ENCODE data around the gene TRPM5. TPM values are rescaled to one million over a fixed set of nuclear protein-coding genes. Genes with fewer than 3 reads are reported as not detected.

The TRPM5 gene
- total and polyA plus RNA-seq, 3 donors from 2014 or later = 0.46 to 1.1 (median 0.94) TPM

- intact Hi-C loops (cut with DNase I; ENCODE audit: low total_unique reads) = no loop called here
- no peaks in the 10 kb centered on the region for H3K36me3 ChIP-seq (ENCODE audit: low read depth, missing control alignments)
- 37 to 49% methylated on average over 6 to 7 of the region's 7 CpGs for WGBS, 2 donors
- peak overlapping the region; percentile 85 to 95 for H3K27ac ChIP-seq
- no peaks in the 10 kb centered on the region for H3K27me3 ChIP-seq
- no peak overlapping the region for H3K4me3 ChIP-seq
- H3K9me3 ChIP-seq = no peaks in the 10 kb centered on the region
- DNase-seq = no peak
- H3K4me1 ChIP-seq = peaks cover 18% of the 10 kb centered on the region
- TF ChIP-seq POLR2A (IDR thresholded peaks at IDR 0.05) = no peak
- TF ChIP-seq, protein P1, sequence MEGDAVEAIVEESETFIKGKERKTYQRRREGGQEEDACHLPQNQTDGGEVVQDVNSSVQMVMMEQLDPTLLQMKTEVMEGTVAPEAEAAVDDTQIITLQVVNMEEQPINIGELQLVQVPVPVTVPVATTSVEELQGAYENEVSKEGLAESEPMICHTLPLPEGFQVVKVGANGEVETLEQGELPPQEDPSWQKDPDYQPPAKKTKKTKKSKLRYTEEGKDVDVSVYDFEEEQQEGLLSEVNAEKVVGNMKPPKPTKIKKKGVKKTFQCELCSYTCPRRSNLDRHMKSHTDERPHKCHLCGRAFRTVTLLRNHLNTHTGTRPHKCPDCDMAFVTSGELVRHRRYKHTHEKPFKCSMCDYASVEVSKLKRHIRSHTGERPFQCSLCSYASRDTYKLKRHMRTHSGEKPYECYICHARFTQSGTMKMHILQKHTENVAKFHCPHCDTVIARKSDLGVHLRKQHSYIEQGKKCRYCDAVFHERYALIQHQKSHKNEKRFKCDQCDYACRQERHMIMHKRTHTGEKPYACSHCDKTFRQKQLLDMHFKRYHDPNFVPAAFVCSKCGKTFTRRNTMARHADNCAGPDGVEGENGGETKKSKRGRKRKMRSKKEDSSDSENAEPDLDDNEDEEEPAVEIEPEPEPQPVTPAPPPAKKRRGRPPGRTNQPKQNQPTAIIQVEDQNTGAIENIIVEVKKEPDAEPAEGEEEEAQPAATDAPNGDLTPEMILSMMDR (IDR thresholded peaks at IDR 0.05) = no peak
Observed at GRCh38 chr11:2398664-2399355, 45.5 kb downstream of the TRPM5 start.

DNA sequence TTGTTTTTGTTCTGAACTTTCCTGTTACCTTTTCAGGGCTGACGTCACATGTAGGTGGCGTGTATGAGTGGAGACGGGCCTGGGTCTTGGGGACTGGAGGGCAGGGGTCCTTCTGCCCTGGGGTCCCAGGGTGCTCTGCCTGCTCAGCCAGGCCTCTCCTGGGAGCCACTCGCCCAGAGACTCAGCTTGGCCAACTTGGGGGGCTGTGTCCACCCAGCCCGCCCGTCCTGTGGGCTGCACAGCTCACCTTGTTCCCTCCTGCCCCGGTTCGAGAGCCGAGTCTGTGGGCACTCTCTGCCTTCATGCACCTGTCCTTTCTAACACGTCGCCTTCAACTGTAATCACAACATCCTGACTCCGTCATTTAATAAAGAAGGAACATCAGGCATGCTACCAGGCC lies 47.3 kb downstream of the TRPM5 start:
- no peak overlapping the region for H3K4me3 ChIP-seq
- no peaks in the 10 kb centered on the region for H3K9me3 ChIP-seq
- TF ChIP-seq POLR2A (IDR thresholded peaks at IDR 0.05) = no peak
- TF ChIP-seq, protein P1 (IDR thresholded peaks at IDR 0.05) = no peak
- intact Hi-C loops (cut with DNase I; ENCODE audit: low total_unique reads) = no loop called here
- WGBS, 2 donors = 88 to 95% methylated on average over 12 of the region's 12 CpGs
- no peak overlapping the region for H3K27ac ChIP-seq
- H3K27me3 ChIP-seq = no peaks in the 10 kb centered on the region
- no peaks in the 10 kb centered on the region for H3K36me3 ChIP-seq (ENCODE audit: low read depth, missing control alignments)
- H3K4me1 ChIP-seq = peaks cover 14% of the 10 kb centered on the region
- DNase-seq = no peak

- WGBS, 2 donors = 75 to 92% methylated on average over 4 to 18 of the region's 26 CpGs
- H3K36me3 ChIP-seq (ENCODE audit: low read depth, missing control alignments) = no peaks in the 10 kb centered on the region
Observed at GRCh38 chr11:2396471-2396870, 47.8 kb downstream of the TRPM5 start.

GRCh38 chr11:2395856-2396255 lies 48.5 kb downstream of the TRPM5 start:
- no peak overlapping the region for H3K27ac ChIP-seq
- H3K4me3 ChIP-seq = no peak overlapping the region
- peaks cover 8% of the 10 kb centered on the region for H3K4me1 ChIP-seq
- no peaks in the 10 kb centered on the region for H3K9me3 ChIP-seq
- no peaks in the 10 kb centered on the region for H3K36me3 ChIP-seq (ENCODE audit: low read depth, missing control alignments)
- WGBS, 2 donors = 82 to 92% methylated on average over 6 to 16 of the region's 17 CpGs
- no peak for DNase-seq
- TF ChIP-seq POLR2A (IDR thresholded peaks at IDR 0.05) = no peak
- TF ChIP-seq, protein P1 (IDR thresholded peaks at IDR 0.05) = no peak
- intact Hi-C loops (cut with DNase I; ENCODE audit: low total_unique reads) = no loop called here
- no peaks in the 10 kb centered on the region for H3K27me3 ChIP-seq

More at GRCh38 chr11:2396471-2396870, 47.8 kb downstream of the TRPM5 start:
- Histone ChIP-seq H3K27ac (no peak overlapping the region), H3K4me1 (peaks cover 9% of the 10 kb centered on the region), H3K27me3 (no peaks in the 10 kb centered on the region), H3K4me3 (no peak overlapping the region), H3K9me3 (no peaks in the 10 kb centered on the region)
- intact Hi-C loops (cut with DNase I; ENCODE audit: low total_unique reads) = no loop called here
- DNase-seq = no peak
- no peak for TF ChIP-seq POLR2A (IDR thresholded peaks at IDR 0.05)
- TF ChIP-seq, protein P1 (IDR thresholded peaks at IDR 0.05) = no peak

DNA sequence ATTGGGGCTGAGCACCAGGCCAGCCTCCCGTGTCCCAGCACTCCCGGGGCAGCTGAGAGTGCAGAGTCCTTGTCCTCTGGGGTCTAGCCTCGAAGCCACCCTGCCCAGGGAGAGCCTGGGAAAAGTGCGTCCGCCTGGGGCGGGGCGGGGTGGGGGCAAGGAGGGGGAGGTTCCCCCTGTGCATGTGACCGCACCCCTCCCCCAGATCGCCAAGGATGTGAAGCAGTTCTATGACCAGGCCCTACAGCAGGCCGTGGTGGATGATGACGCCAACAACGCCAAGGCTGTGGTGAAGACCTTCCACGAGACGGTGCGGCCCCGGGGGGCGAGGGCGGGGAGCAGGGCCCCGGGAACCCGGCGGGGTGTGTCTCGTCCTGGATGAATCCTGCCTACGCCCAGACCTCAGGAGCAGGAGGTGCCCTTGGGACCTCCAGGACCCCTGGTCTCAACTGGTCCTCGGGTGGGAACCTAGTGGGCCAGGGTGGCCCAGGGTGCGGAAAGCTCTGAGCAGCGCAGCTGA lies 49.0 kb downstream of the TRPM5 start:
- intact Hi-C loops (cut with DNase I; ENCODE audit: low total_unique reads) = no loop called here

More for the DNA sequence above, 49.0 kb downstream of the TRPM5 start:
- Histone ChIP-seq H3K4me1 (peaks cover 14% of the 10 kb centered on the region), H3K27ac (no peak overlapping the region), H3K9me3 (no peaks in the 10 kb centered on the region), H3K4me3 (no peak overlapping the region), H3K36me3 (ENCODE audit: low read depth, missing control alignments) (no peaks in the 10 kb centered on the region), H3K27me3 (no peaks in the 10 kb centered on the region)
- DNase-seq = no peak
- 88% methylated on average over 26 of the region's 26 CpGs; no CpG with 5 or more reads in 1 of the 2 donors for WGBS, 2 donors
- TF ChIP-seq POLR2A (IDR thresholded peaks at IDR 0.05) = no peak
- TF ChIP-seq, protein P1 (IDR thresholded peaks at IDR 0.05) = no peak

All from testis (tissue), 3 donors.